A549 (cell line): Measurements from ENCODE around the gene TNFAIP3.

Experiments used
- EHMT2 ChIP-seq: fragments of 200-600 bp; sonication (generic); IDR thresholded peaks from 2 replicates; pipeline ENCODE4 v1.6.1; 2016; ENCODE audit warnings: antibody characterized with exemption, low read depth, mild to moderate bottlenecking, moderate library complexity
- POLR2A ChIP-seq: IDR thresholded peaks from 2 replicates; pipeline ENCODE4 v1.6.1; 2012; ENCODE audit warnings: mild to moderate bottlenecking, low read length
- TF ChIP-seq, protein P1 (sequence below): fragments of 200-600 bp; sonication (generic); IDR thresholded peaks from 2 replicates; pipeline ENCODE4 v1.6.1; 2016; ENCODE audit warnings: antibody characterized with exemption, mild to moderate bottlenecking, moderate library complexity
- TF ChIP-seq, protein P2 (sequence below): fragments of >200 bp; sonication (Bioruptor Twin); formaldehyde crosslinking; IDR thresholded peaks from 3 replicates; pipeline ENCODE4 v1.5.1; 2016

DNA sequence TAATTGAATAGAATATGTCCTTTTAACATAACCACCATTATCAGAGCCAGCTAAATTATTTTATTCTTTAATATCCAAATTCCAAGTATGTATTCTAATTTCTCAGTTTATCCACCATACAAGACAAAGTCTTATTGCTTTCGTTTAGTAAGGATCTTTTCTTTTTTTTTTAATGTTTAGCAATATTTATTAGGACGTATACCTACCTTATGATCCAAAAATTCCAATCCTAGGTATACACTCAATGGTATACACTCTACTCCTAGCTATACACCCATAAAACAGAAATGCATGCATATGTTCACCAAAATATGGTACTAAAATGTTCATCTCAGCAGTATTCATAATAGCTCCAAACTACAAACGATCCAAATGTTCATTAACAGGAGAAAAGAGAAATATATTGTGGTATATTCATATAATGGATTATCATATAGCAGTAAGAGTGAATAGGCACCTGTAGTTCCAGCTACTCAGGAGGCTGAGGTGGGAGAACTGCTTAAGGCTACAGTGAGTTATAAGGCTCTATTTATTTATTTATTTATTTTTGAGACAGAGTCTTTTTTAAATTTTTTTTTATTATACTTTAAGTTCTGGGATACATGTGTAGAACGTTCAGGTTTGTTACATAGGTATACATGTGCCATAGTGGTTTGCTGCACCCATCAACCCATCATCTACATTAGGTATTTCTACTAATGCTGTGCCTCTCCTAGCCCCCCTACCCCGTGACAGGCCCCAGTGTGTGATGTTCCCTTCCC lies 17.3 kb downstream of the TNFAIP3 start:
- TF ChIP-seq, protein P1, sequence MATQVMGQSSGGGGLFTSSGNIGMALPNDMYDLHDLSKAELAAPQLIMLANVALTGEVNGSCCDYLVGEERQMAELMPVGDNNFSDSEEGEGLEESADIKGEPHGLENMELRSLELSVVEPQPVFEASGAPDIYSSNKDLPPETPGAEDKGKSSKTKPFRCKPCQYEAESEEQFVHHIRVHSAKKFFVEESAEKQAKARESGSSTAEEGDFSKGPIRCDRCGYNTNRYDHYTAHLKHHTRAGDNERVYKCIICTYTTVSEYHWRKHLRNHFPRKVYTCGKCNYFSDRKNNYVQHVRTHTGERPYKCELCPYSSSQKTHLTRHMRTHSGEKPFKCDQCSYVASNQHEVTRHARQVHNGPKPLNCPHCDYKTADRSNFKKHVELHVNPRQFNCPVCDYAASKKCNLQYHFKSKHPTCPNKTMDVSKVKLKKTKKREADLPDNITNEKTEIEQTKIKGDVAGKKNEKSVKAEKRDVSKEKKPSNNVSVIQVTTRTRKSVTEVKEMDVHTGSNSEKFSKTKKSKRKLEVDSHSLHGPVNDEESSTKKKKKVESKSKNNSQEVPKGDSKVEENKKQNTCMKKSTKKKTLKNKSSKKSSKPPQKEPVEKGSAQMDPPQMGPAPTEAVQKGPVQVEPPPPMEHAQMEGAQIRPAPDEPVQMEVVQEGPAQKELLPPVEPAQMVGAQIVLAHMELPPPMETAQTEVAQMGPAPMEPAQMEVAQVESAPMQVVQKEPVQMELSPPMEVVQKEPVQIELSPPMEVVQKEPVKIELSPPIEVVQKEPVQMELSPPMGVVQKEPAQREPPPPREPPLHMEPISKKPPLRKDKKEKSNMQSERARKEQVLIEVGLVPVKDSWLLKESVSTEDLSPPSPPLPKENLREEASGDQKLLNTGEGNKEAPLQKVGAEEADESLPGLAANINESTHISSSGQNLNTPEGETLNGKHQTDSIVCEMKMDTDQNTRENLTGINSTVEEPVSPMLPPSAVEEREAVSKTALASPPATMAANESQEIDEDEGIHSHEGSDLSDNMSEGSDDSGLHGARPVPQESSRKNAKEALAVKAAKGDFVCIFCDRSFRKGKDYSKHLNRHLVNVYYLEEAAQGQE, result no peak
- TF ChIP-seq, protein P2, sequence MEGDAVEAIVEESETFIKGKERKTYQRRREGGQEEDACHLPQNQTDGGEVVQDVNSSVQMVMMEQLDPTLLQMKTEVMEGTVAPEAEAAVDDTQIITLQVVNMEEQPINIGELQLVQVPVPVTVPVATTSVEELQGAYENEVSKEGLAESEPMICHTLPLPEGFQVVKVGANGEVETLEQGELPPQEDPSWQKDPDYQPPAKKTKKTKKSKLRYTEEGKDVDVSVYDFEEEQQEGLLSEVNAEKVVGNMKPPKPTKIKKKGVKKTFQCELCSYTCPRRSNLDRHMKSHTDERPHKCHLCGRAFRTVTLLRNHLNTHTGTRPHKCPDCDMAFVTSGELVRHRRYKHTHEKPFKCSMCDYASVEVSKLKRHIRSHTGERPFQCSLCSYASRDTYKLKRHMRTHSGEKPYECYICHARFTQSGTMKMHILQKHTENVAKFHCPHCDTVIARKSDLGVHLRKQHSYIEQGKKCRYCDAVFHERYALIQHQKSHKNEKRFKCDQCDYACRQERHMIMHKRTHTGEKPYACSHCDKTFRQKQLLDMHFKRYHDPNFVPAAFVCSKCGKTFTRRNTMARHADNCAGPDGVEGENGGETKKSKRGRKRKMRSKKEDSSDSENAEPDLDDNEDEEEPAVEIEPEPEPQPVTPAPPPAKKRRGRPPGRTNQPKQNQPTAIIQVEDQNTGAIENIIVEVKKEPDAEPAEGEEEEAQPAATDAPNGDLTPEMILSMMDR, result no peak
- TF ChIP-seq POLR2A (no peak), EHMT2 (no peak)
